IPS-18c (cell line): Measurements from ENCODE around the gene MEPE.

Experiments
- H3K4me3 ChIP-seq: 2 replicates; pipeline ENCODE4 v1.7.0; 2013; ENCODE audit warnings: low read depth, mild to moderate bottlenecking, low read length, moderate library complexity; ENCODE audit not compliant: insufficient read depth
- H3K9me3 ChIP-seq: one replicate; pipeline ENCODE4 v1.6.1; 2013; ENCODE audit warnings: mild to moderate bottlenecking, low read length, moderate library complexity; ENCODE audit not compliant: control insufficient read depth, insufficient read depth

MEPE gene

GRCh38 chr4:87832669-87833068, at the start of gene MEPE:
Gene MEPE, plus strand, starts transcription at chr4:87832969. Its CDS starts 1,746 bp downstream, at chr4:87834715.
- H3K4me3 ChIP-seq: no peak within 1 kb of the TSS
- H3K9me3 ChIP-seq: no peaks in the 10 kb centered on the region

- H3K9me3 ChIP-seq: no peaks in the 10 kb centered on the region
- no peak overlapping the region for H3K4me3 ChIP-seq
Observed at GRCh38 chr4:87783781-87784180, 49.0 kb upstream of the MEPE start.

- Histone ChIP-seq H3K9me3 (no peaks in the 10 kb centered on the region), H3K4me3 (no peak overlapping the region)
Observed at GRCh38 chr4:87785731-87786509, 46.8 kb upstream of the MEPE start.

- Histone ChIP-seq H3K4me3 (no peak within 1 kb of the TSS), H3K9me3 (no peaks in the 10 kb centered on the region)
Observed at GRCh38 chr4:87799301-87800113, 33.3 kb upstream of the MEPE start, which contains the start of gene IBSP. Gene IBSP, plus strand, starts transcription at chr4:87799554. Its CDS starts 2,808 bp downstream, at chr4:87802362.

GRCh38 chr4:87802858-87803257, 29.9 kb upstream of the MEPE start:
- no peak overlapping the region for H3K4me3 ChIP-seq

GRCh38 chr4:87803421-87803820, 29.3 kb upstream of the MEPE start:
- Histone ChIP-seq H3K9me3 (no peaks in the 10 kb centered on the region), H3K4me3 (no peak overlapping the region)

More at GRCh38 chr4:87802858-87803257, 29.9 kb upstream of the MEPE start:
- H3K9me3 ChIP-seq: no peaks in the 10 kb centered on the region

- H3K9me3 ChIP-seq: no peaks in the 10 kb centered on the region
Observed at GRCh38 chr4:87804871-87805270, 27.9 kb upstream of the MEPE start.

GRCh38 chr4:87805971-87806370, 26.8 kb upstream of the MEPE start:
- H3K9me3 ChIP-seq: no peaks in the 10 kb centered on the region
- H3K4me3 ChIP-seq: no peak overlapping the region

More at GRCh38 chr4:87804871-87805270, 27.9 kb upstream of the MEPE start:
- H3K4me3 ChIP-seq: no peak overlapping the region

- Histone ChIP-seq H3K4me3 (no peak overlapping the region), H3K9me3 (no peaks in the 10 kb centered on the region)
Observed at GRCh38 chr4:87806520-87806919, 26.2 kb upstream of the MEPE start.

GRCh38 chr4:87807402-87807801, 25.4 kb upstream of the MEPE start:
- Histone ChIP-seq H3K9me3 (no peaks in the 10 kb centered on the region), H3K4me3 (no peak overlapping the region)

GRCh38 chr4:87811977-87812376, 20.8 kb upstream of the MEPE start:
- H3K9me3 ChIP-seq: no peaks in the 10 kb centered on the region

GRCh38 chr4:87819281-87819919, 13.4 kb upstream of the MEPE start:
- H3K4me3 ChIP-seq: no peak overlapping the region
- no peaks in the 10 kb centered on the region for H3K9me3 ChIP-seq

More at GRCh38 chr4:87811977-87812376, 20.8 kb upstream of the MEPE start:
- no peak overlapping the region for H3K4me3 ChIP-seq

- Histone ChIP-seq H3K4me3 (no peak overlapping the region), H3K9me3 (no peaks in the 10 kb centered on the region)
Observed at GRCh38 chr4:87823200-87823599, 9.6 kb upstream of the MEPE start.

- H3K9me3 ChIP-seq: no peaks in the 10 kb centered on the region
- no peak overlapping the region for H3K4me3 ChIP-seq
Observed at GRCh38 chr4:87823724-87824123, 9.0 kb upstream of the MEPE start.

GRCh38 chr4:87824352-87824751, 8.4 kb upstream of the MEPE start:
- Histone ChIP-seq H3K9me3 (no peaks in the 10 kb centered on the region), H3K4me3 (no peak overlapping the region)

GRCh38 chr4:87834401-87834800, 1.6 kb downstream of the MEPE start:
- no peaks in the 10 kb centered on the region for H3K9me3 ChIP-seq

GRCh38 chr4:87835197-87835596, 2.4 kb downstream of the MEPE start:
- Histone ChIP-seq H3K9me3 (no peaks in the 10 kb centered on the region), H3K4me3 (no peak overlapping the region)

More at GRCh38 chr4:87834401-87834800, 1.6 kb downstream of the MEPE start:
- no peak overlapping the region for H3K4me3 ChIP-seq
